Mammary epithelial cell (primary cell): Measurements from ENCODE around the gene IRAK3.

ENCODE experiments used
- CTCF ChIP-seq, 2 donors: IDR thresholded peaks in 1 of 2; conservative IDR thresholded peaks in 1 of 2; 2 replicates each; pipeline ENCODE4 v1.5.1; 2011 to 2012; ENCODE audit warnings: inconsistent platforms in 2 of 2, low read length in 2 of 2, mild to moderate bottlenecking in 2 of 2, control low read depth in 1 of 2, low read depth in 1 of 2; ENCODE audit not compliant: insufficient read depth in 1 of 2; ENCODE audit errors: extremely low read depth in 1 of 2
- EZH2 ChIP-seq: IDR thresholded peaks from 2 replicates; pipeline ENCODE4 v1.6.1; 2012; ENCODE audit warnings: low read length, inconsistent platforms, borderline replicate concordance

GRCh38 chr12:66236969-66237368 lies 48.0 kb downstream of the IRAK3 start:
- TF ChIP-seq CTCF (conservative IDR thresholded peaks at IDR 0.05 in 1 of 2, IDR thresholded peaks at IDR 0.05 in 1 of 2; ENCODE audit: extremely low read depth in 1 of 2, insufficient read depth in 1 of 2, low read depth in 1 of 2, low read length in 2 of 2), result no peak
- TF ChIP-seq EZH2, result no peak
